Measurements from ENCODE around the gene KLK14. TPM values are rescaled to one million over a fixed set of nuclear protein-coding genes. Genes with fewer than 3 reads are reported as not detected.

The KLK14 gene
- total RNA-seq, 1 donor from 2014 or later, result 0.23 TPM

GRCh38 chr19:51096473-51097165 is 13.9 kb upstream of the KLK14 start:
- Histone ChIP-seq H3K79me2 (ENCODE audit: insufficient read depth, low read length) (no peaks in the 10 kb centered on the region), H3K27ac (ENCODE audit: low read depth, low read length) (no peak overlapping the region), H3K4me3 (ENCODE audit: insufficient read depth, low read depth, low read length) (no peak overlapping the region), H3K36me3 (ENCODE audit: insufficient read depth, low read length) (no peaks in the 10 kb centered on the region), H3K9me3 (ENCODE audit: insufficient read depth, low read depth, low read length) (no peaks in the 10 kb centered on the region), H3K4me1 (ENCODE audit: insufficient read depth, low read length) (no peaks in the 10 kb centered on the region), H2AFZ (ENCODE audit: low read depth, low read length) (no peak overlapping the region), H4K20me1 (ENCODE audit: insufficient read depth, low read length) (peaks cover 54% of the 10 kb centered on the region), H3K27me3 (ENCODE audit: insufficient read depth, low read length) (no peaks in the 10 kb centered on the region), H3K4me2 (ENCODE audit: low read length) (no peak overlapping the region), H3K9ac (ENCODE audit: low read length) (no peak overlapping the region)
- Mint-ChIP-seq H3K36me3 (ENCODE audit: low read depth, unreplicated experiment) (peaks cover 4% of the 10 kb centered on the region), H3K4me3 (ENCODE audit: unreplicated experiment) (no peak overlapping the region), H3K4me1 (ENCODE audit: low read depth, unreplicated experiment) (peaks cover 2% of the 10 kb centered on the region), H3K27me3 (ENCODE audit: low read depth, unreplicated experiment) (peaks cover 13% of the 10 kb centered on the region), H3K9me3 (ENCODE audit: unreplicated experiment) (no peaks in the 10 kb centered on the region), H3K27ac (ENCODE audit: unreplicated experiment) (no peak overlapping the region)
- no peak for FAIRE-seq
- no peak for TF ChIP-seq CTCF (IDR thresholded peaks at IDR 0.05; ENCODE audit: insufficient read depth, low read depth, low read length)
- TF ChIP-seq EZH2 (IDR thresholded peaks at IDR 0.05; ENCODE audit: insufficient read depth, low read length), result no peak
- DNase-seq (ENCODE audit: low read depth), result no peak

- Histone ChIP-seq H3K27me3 (ENCODE audit: insufficient read depth, low read length) (no peaks in the 10 kb centered on the region), H3K27ac (ENCODE audit: low read depth, low read length) (no peak overlapping the region), H3K9ac (ENCODE audit: low read length) (no peak overlapping the region), H4K20me1 (ENCODE audit: insufficient read depth, low read length) (peaks cover 38% of the 10 kb centered on the region), H3K4me3 (ENCODE audit: insufficient read depth, low read depth, low read length) (no peak overlapping the region), H3K4me2 (ENCODE audit: low read length) (no peak overlapping the region), H2AFZ (ENCODE audit: low read depth, low read length) (no peak overlapping the region), H3K9me3 (ENCODE audit: insufficient read depth, low read depth, low read length) (no peaks in the 10 kb centered on the region), H3K4me1 (ENCODE audit: insufficient read depth, low read length) (no peaks in the 10 kb centered on the region), H3K79me2 (ENCODE audit: insufficient read depth, low read length) (no peaks in the 10 kb centered on the region), H3K36me3 (ENCODE audit: insufficient read depth, low read length) (no peaks in the 10 kb centered on the region)
- TF ChIP-seq CTCF (IDR thresholded peaks at IDR 0.05; ENCODE audit: insufficient read depth, low read depth, low read length) (peak; percentile 26), EZH2 (IDR thresholded peaks at IDR 0.05; ENCODE audit: insufficient read depth, low read length) (no peak)
- no peak overlapping the region for H3K4me3 Mint-ChIP-seq (ENCODE audit: unreplicated experiment)
- H3K27me3 Mint-ChIP-seq (ENCODE audit: low read depth, unreplicated experiment), result peaks cover 17% of the 10 kb centered on the region
- DNase-seq (ENCODE audit: low read depth), result no peak
- FAIRE-seq, result no peak
- H3K4me1 Mint-ChIP-seq (ENCODE audit: low read depth, unreplicated experiment), result peaks cover 5% of the 10 kb centered on the region
- H3K36me3 Mint-ChIP-seq (ENCODE audit: low read depth, unreplicated experiment), result peaks cover 2% of the 10 kb centered on the region
- H3K9me3 Mint-ChIP-seq (ENCODE audit: unreplicated experiment), result no peaks in the 10 kb centered on the region
- no peak overlapping the region for H3K27ac Mint-ChIP-seq (ENCODE audit: unreplicated experiment)
Measured at GRCh38 chr19:51094696-51095279, 12.1 kb upstream of the KLK14 start.

All from astrocyte (in vitro differentiated cells and primary cell).